GM23338 (cell line): ENCODE measurements around the gene DESI1. TPM values are rescaled to one million over a fixed set of nuclear protein-coding genes. Genes with fewer than 3 reads are reported as not detected.

Experiments
- ATAC-seq: fragments of 200-7000 bp; cut with Tn5 transposase; 3 replicates; pipeline ENCODE4 v1.9.1; 2020
- DNase-seq: peaks from one replicate; pipeline ENCODE4 v3.0.0-alpha.2; 2015; ENCODE audit warnings: low spot score
- H2AFZ ChIP-seq: fragments of 200-600 bp; sonication (generic); 2 replicates; pipeline ENCODE4 v1.8.0; 2016; ENCODE audit warnings: antibody characterized with exemption, mild to moderate bottlenecking, moderate library complexity
- H3F3A ChIP-seq: fragments of 200-600 bp; sonication (generic); replicated peaks from 2 replicates; pipeline ENCODE4 v1.8.0; 2017; ENCODE audit warnings: antibody characterized with exemption, mixed run types, low read depth
- H3K27ac ChIP-seq: fragments of 200-600 bp; sonication (generic); 2 replicates; pipeline ENCODE4 v1.6.1; 2016; ENCODE audit warnings: low read depth
- H3K27me3 ChIP-seq: fragments of 200-600 bp; sonication (generic); 2 replicates; pipeline ENCODE4 v1.8.0; 2016; ENCODE audit warnings: mild to moderate bottlenecking, mixed run types, moderate library complexity; ENCODE audit not compliant: insufficient read depth
- H3K36me3 ChIP-seq: fragments of 200-600 bp; sonication (generic); 2 replicates; pipeline ENCODE4 v1.8.0; 2016; ENCODE audit warnings: mild to moderate bottlenecking; ENCODE audit not compliant: insufficient read depth
- H3K4me1 ChIP-seq: fragments of 200-600 bp; sonication (generic); 2 replicates; pipeline ENCODE4 v1.8.0; 2016; ENCODE audit warnings: mild to moderate bottlenecking, moderate library complexity; ENCODE audit not compliant: insufficient read depth
- H3K4me2 ChIP-seq: fragments of 200-600 bp; sonication (generic); 2 replicates; pipeline ENCODE4 v1.7.1; 2017; ENCODE audit warnings: mixed run types
- H3K4me3 ChIP-seq: fragments of 200-600 bp; sonication (generic); 2 replicates; pipeline ENCODE4 v1.6.1; 2016; ENCODE audit warnings: mixed run types
- H3K79me2 ChIP-seq: fragments of 200-600 bp; sonication (generic); replicated peaks from 2 replicates; pipeline ENCODE4 v1.8.0; 2017; ENCODE audit warnings: mild to moderate bottlenecking; ENCODE audit not compliant: insufficient read depth
- H3K9me2 ChIP-seq: fragments of 200-600 bp; sonication (generic); 2 replicates; pipeline ENCODE4 v1.8.0; 2017; ENCODE audit not compliant: insufficient read depth
- H4K20me1 ChIP-seq: fragments of 200-600 bp; sonication (generic); replicated peaks from 2 replicates; pipeline ENCODE4 v1.8.0; 2017; ENCODE audit warnings: mild to moderate bottlenecking; ENCODE audit not compliant: insufficient read depth
- H3K27ac Mint-ChIP-seq: 2 replicates; pipeline ENCODE4 v1.8.0; 2020; ENCODE audit warnings: inconsistent platforms, mild to moderate bottlenecking, moderate library complexity, mixed read lengths
- H3K27me3 Mint-ChIP-seq: 3 replicates; pipeline ENCODE4 v1.8.0; 2022; ENCODE audit warnings: low read depth, mild to moderate bottlenecking, moderate library complexity, mixed read lengths, inconsistent platforms; ENCODE audit not compliant: insufficient read depth, poor library complexity
- H3K36me3 Mint-ChIP-seq: 3 replicates; pipeline ENCODE4 v1.8.0; 2021; ENCODE audit warnings: low read depth, mild to moderate bottlenecking, inconsistent platforms, moderate library complexity, mixed read lengths
- H3K4me1 Mint-ChIP-seq: 3 replicates; pipeline ENCODE4 v1.8.0; 2020; ENCODE audit warnings: mild to moderate bottlenecking, inconsistent platforms, mixed read lengths
- H3K4me3 Mint-ChIP-seq: 3 replicates; pipeline ENCODE4 v1.8.0; 2021; ENCODE audit warnings: moderate library complexity, mild to moderate bottlenecking, inconsistent platforms, mixed read lengths
- H3K9me3 Mint-ChIP-seq: 3 replicates; pipeline ENCODE4 v1.8.0; 2020; ENCODE audit warnings: moderate library complexity, mild to moderate bottlenecking, inconsistent platforms, mixed read lengths
- JUNB ChIP-seq: IDR thresholded peaks from one replicate; pipeline ENCODE4 v1.6.1; 2016; ENCODE audit warnings: antibody characterized with exemption; ENCODE audit not compliant: unreplicated experiment
- polyA plus RNA-seq: library from polyadenylated mRNA; unstranded; fragments of >200 nt; fragmentation: Nextera tagmentation; extraction: Ambion mirVana; gene quantifications from 2 replicates; pipeline ENCODE4 v1.2.1, GENCODE V29; 2016
- total RNA-seq: library from RNA; depleted of rRNA; stranded (reverse); fragments of >200 nt; shearing (Covaris generic); gene quantifications from 2 replicates; pipeline ENCODE4 v1.2.3, GENCODE V29; 2014
- TF ChIP-seq, protein P1 (sequence below): fragments of 250-450 bp; sonication (Bioruptor Pico); IDR thresholded peaks from 2 replicates; pipeline ENCODE4 v1.5.0; 2020; ENCODE audit warnings: mild to moderate bottlenecking, moderate library complexity

Gene DESI1
- total and polyA plus RNA-seq, 2 experiments from 2014 or later: 33.7 to 53.8 TPM

GRCh38 chr22:41598081-41598480 is 22.8 kb downstream of the DESI1 start:
- no peak overlapping the region for H3K4me3 Mint-ChIP-seq
- H2AFZ ChIP-seq: no peak overlapping the region
- H3K9me2 ChIP-seq: no peaks in the 10 kb centered on the region

More at GRCh38 chr22:41598081-41598480, 22.8 kb downstream of the DESI1 start:
- TF ChIP-seq, protein P1, sequence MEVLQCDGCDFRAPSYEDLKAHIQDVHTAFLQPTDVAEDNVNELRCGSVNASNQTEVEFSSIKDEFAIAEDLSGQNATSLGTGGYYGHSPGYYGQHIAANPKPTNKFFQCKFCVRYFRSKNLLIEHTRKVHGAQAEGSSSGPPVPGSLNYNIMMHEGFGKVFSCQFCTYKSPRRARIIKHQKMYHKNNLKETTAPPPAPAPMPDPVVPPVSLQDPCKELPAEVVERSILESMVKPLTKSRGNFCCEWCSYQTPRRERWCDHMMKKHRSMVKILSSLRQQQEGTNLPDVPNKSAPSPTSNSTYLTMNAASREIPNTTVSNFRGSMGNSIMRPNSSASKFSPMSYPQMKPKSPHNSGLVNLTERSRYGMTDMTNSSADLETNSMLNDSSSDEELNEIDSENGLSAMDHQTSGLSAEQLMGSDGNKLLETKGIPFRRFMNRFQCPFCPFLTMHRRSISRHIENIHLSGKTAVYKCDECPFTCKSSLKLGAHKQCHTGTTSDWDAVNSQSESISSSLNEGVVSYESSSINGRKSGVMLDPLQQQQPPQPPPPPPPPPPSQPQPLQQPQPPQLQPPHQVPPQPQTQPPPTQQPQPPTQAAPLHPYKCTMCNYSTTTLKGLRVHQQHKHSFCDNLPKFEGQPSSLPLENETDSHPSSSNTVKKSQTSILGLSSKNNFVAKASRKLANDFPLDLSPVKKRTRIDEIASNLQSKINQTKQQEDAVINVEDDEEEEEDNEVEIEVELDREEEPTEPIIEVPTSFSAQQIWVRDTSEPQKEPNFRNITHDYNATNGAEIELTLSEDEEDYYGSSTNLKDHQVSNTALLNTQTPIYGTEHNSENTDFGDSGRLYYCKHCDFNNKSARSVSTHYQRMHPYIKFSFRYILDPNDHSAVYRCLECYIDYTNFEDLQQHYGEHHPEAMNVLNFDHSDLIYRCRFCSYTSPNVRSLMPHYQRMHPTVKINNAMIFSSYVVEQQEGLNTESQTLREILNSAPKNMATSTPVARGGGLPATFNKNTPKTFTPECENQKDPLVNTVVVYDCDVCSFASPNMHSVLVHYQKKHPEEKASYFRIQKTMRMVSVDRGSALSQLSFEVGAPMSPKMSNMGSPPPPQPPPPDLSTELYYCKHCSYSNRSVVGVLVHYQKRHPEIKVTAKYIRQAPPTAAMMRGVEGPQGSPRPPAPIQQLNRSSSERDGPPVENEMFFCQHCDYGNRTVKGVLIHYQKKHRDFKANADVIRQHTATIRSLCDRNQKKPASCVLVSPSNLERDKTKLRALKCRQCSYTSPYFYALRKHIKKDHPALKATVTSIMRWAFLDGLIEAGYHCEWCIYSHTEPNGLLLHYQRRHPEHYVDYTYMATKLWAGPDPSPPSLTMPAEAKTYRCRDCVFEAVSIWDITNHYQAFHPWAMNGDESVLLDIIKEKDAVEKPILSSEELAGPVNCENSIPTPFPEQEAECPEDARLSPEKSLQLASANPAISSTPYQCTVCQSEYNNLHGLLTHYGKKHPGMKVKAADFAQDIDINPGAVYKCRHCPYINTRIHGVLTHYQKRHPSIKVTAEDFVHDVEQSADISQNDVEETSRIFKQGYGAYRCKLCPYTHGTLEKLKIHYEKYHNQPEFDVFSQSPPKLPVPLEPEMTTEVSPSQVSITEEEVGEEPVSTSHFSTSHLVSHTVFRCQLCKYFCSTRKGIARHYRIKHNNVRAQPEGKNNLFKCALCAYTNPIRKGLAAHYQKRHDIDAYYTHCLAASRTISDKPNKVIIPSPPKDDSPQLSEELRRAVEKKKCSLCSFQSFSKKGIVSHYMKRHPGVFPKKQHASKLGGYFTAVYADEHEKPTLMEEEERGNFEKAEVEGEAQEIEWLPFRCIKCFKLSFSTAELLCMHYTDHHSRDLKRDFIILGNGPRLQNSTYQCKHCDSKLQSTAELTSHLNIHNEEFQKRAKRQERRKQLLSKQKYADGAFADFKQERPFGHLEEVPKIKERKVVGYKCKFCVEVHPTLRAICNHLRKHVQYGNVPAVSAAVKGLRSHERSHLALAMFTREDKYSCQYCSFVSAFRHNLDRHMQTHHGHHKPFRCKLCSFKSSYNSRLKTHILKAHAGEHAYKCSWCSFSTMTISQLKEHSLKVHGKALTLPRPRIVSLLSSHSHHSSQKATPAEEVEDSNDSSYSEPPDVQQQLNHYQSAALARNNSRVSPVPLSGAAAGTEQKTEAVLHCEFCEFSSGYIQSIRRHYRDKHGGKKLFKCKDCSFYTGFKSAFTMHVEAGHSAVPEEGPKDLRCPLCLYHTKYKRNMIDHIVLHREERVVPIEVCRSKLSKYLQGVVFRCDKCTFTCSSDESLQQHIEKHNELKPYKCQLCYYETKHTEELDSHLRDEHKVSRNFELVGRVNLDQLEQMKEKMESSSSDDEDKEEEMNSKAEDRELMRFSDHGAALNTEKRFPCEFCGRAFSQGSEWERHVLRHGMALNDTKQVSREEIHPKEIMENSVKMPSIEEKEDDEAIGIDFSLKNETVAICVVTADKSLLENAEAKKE (CRISPR knock-in tag): no peak
- no peak for TF ChIP-seq JUNB
- Mint-ChIP-seq H3K36me3 (peaks cover 22% of the 10 kb centered on the region), H3K27ac (no peak overlapping the region), H3K9me3 (peaks cover under 1% of the 10 kb centered on the region; the same call in 1 of the 3 replicates), H3K27me3 (peaks cover 24% of the 10 kb centered on the region), H3K4me1 (peaks cover 4% of the 10 kb centered on the region; the same call in 2 of the 3 replicates)
- no peak overlapping the region for H3K4me3 ChIP-seq
- H3K27me3 ChIP-seq: no peaks in the 10 kb centered on the region
- no peak for DNase-seq
- H3K36me3 ChIP-seq: no peaks in the 10 kb centered on the region
- peaks cover 8% of the 10 kb centered on the region; the same call in 1 of the 2 replicates for H4K20me1 ChIP-seq
- H3K4me1 ChIP-seq: no peaks in the 10 kb centered on the region
- H3K27ac ChIP-seq: no peak overlapping the region
- H3K4me2 ChIP-seq: no peak overlapping the region
- H3K79me2 ChIP-seq: no peaks in the 10 kb centered on the region
- peaks cover 6% of the 10 kb centered on the region; the same call in 1 of the 2 replicates for H3F3A ChIP-seq
- no peak for ATAC-seq
